GM23338 (cell line): ENCODE results near the gene PPP1R2. TPM values are rescaled to one million over a fixed set of nuclear protein-coding genes. Genes with fewer than 3 reads are reported as not detected.

Experiments used
- ATAC-seq: fragments of 200-7000 bp; cut with Tn5 transposase; 3 replicates; pipeline ENCODE4 v1.9.1; 2020
- DNase-seq: peaks from one replicate; pipeline ENCODE4 v3.0.0-alpha.2; 2015; ENCODE audit warnings: low spot score
- H2AFZ ChIP-seq: fragments of 200-600 bp; sonication (generic); 2 replicates; pipeline ENCODE4 v1.8.0; 2016; ENCODE audit warnings: antibody characterized with exemption, mild to moderate bottlenecking, moderate library complexity
- H3F3A ChIP-seq: fragments of 200-600 bp; sonication (generic); replicated peaks from 2 replicates; pipeline ENCODE4 v1.8.0; 2017; ENCODE audit warnings: antibody characterized with exemption, mixed run types, low read depth
- H3K27ac ChIP-seq: fragments of 200-600 bp; sonication (generic); 2 replicates; pipeline ENCODE4 v1.6.1; 2016; ENCODE audit warnings: low read depth
- H3K27me3 ChIP-seq: fragments of 200-600 bp; sonication (generic); 2 replicates; pipeline ENCODE4 v1.8.0; 2016; ENCODE audit warnings: mild to moderate bottlenecking, mixed run types, moderate library complexity; ENCODE audit not compliant: insufficient read depth
- H3K36me3 ChIP-seq: fragments of 200-600 bp; sonication (generic); 2 replicates; pipeline ENCODE4 v1.8.0; 2016; ENCODE audit warnings: mild to moderate bottlenecking; ENCODE audit not compliant: insufficient read depth
- H3K4me1 ChIP-seq: fragments of 200-600 bp; sonication (generic); 2 replicates; pipeline ENCODE4 v1.8.0; 2016; ENCODE audit warnings: mild to moderate bottlenecking, moderate library complexity; ENCODE audit not compliant: insufficient read depth
- H3K4me2 ChIP-seq: fragments of 200-600 bp; sonication (generic); 2 replicates; pipeline ENCODE4 v1.7.1; 2017; ENCODE audit warnings: mixed run types
- H3K4me3 ChIP-seq: fragments of 200-600 bp; sonication (generic); 2 replicates; pipeline ENCODE4 v1.6.1; 2016; ENCODE audit warnings: mixed run types
- H3K79me2 ChIP-seq: fragments of 200-600 bp; sonication (generic); replicated peaks from 2 replicates; pipeline ENCODE4 v1.8.0; 2017; ENCODE audit warnings: mild to moderate bottlenecking; ENCODE audit not compliant: insufficient read depth
- H3K9me2 ChIP-seq: fragments of 200-600 bp; sonication (generic); 2 replicates; pipeline ENCODE4 v1.8.0; 2017; ENCODE audit not compliant: insufficient read depth
- H4K20me1 ChIP-seq: fragments of 200-600 bp; sonication (generic); replicated peaks from 2 replicates; pipeline ENCODE4 v1.8.0; 2017; ENCODE audit warnings: mild to moderate bottlenecking; ENCODE audit not compliant: insufficient read depth
- H3K27ac Mint-ChIP-seq: 2 replicates; pipeline ENCODE4 v1.8.0; 2020; ENCODE audit warnings: inconsistent platforms, mild to moderate bottlenecking, moderate library complexity, mixed read lengths
- H3K27me3 Mint-ChIP-seq: 3 replicates; pipeline ENCODE4 v1.8.0; 2022; ENCODE audit warnings: low read depth, mild to moderate bottlenecking, moderate library complexity, mixed read lengths, inconsistent platforms; ENCODE audit not compliant: insufficient read depth, poor library complexity
- H3K36me3 Mint-ChIP-seq: 3 replicates; pipeline ENCODE4 v1.8.0; 2021; ENCODE audit warnings: low read depth, mild to moderate bottlenecking, inconsistent platforms, moderate library complexity, mixed read lengths
- H3K4me1 Mint-ChIP-seq: 3 replicates; pipeline ENCODE4 v1.8.0; 2020; ENCODE audit warnings: mild to moderate bottlenecking, inconsistent platforms, mixed read lengths
- H3K4me3 Mint-ChIP-seq: 3 replicates; pipeline ENCODE4 v1.8.0; 2021; ENCODE audit warnings: moderate library complexity, mild to moderate bottlenecking, inconsistent platforms, mixed read lengths
- H3K9me3 Mint-ChIP-seq: 3 replicates; pipeline ENCODE4 v1.8.0; 2020; ENCODE audit warnings: moderate library complexity, mild to moderate bottlenecking, inconsistent platforms, mixed read lengths
- CREB1 ChIP-seq: fragments of 250-450 bp; sonication (Bioruptor Pico); IDR thresholded peaks from 2 replicates; pipeline ENCODE4 v1.5.0; 2020; ENCODE audit warnings: low read depth, mild to moderate bottlenecking, moderate library complexity
- EZH2phosphoT487 ChIP-seq: fragments of 200-600 bp; sonication (generic); IDR thresholded peaks from one replicate; pipeline ENCODE4 v1.8.1; 2018; ENCODE audit warnings: antibody characterized with exemption; ENCODE audit not compliant: unreplicated experiment
- JUNB ChIP-seq: IDR thresholded peaks from one replicate; pipeline ENCODE4 v1.6.1; 2016; ENCODE audit warnings: antibody characterized with exemption; ENCODE audit not compliant: unreplicated experiment
- NANOG ChIP-seq: IDR thresholded peaks from 2 replicates; pipeline ENCODE4 v1.6.1; 2016; ENCODE audit warnings: antibody characterized with exemption, borderline replicate concordance
- POLR2AphosphoS5 ChIP-seq: IDR thresholded peaks from 2 replicates; pipeline ENCODE4 v1.6.1; 2016; ENCODE audit warnings: antibody characterized with exemption, low read depth
- STAT1 ChIP-seq: IDR thresholded peaks from one replicate; pipeline ENCODE4 v1.6.1; 2016; ENCODE audit warnings: antibody characterized with exemption; ENCODE audit not compliant: unreplicated experiment
- ZNF114 ChIP-seq: fragments of 250-450 bp; sonication (Bioruptor Pico); IDR thresholded peaks from 2 replicates; pipeline ENCODE4 v1.5.0; 2020; ENCODE audit warnings: mild to moderate bottlenecking, moderate library complexity
- ZNF331 ChIP-seq: fragments of 250-450 bp; sonication (Bioruptor Pico); IDR thresholded peaks from 2 replicates; pipeline ENCODE4 v1.5.0; 2020; ENCODE audit warnings: low read depth, mild to moderate bottlenecking, moderate library complexity
- polyA plus RNA-seq: library from polyadenylated mRNA; unstranded; fragments of >200 nt; fragmentation: Nextera tagmentation; extraction: Ambion mirVana; gene quantifications from 2 replicates; pipeline ENCODE4 v1.2.1, GENCODE V29; 2016
- total RNA-seq: library from RNA; depleted of rRNA; stranded (reverse); fragments of >200 nt; shearing (Covaris generic); gene quantifications from 2 replicates; pipeline ENCODE4 v1.2.3, GENCODE V29; 2014
- TF ChIP-seq, protein P1 (sequence below): fragments of 250-450 bp; sonication (Bioruptor Pico); IDR thresholded peaks from 2 replicates; pipeline ENCODE4 v1.5.0; 2020; ENCODE audit warnings: mild to moderate bottlenecking, moderate library complexity

PPP1R2 gene
- total and polyA plus RNA-seq, 2 experiments from 2014 or later: 45.9 to 46.8 TPM

DNA sequence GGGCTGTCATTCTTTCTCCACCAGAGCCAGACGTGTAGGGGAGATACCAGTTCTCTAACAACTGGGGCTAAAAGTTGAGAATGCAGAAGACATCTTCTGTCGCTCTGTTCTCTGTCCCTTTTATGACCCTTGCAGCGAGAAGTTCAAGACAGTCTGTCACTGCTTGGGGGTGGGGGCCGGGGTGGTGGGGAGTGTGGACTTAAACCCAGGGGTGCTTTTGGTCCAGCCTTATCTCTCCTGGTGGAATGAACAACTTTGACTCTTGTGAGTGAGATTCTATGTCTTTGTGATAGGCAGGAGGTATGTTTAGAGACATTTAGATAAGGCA is 41.4 kb upstream of the PPP1R2 start:
- no peaks in the 10 kb centered on the region for H4K20me1 ChIP-seq
- Mint-ChIP-seq H3K27me3 (peaks cover 8% of the 10 kb centered on the region), H3K4me1 (peaks cover 3% of the 10 kb centered on the region; the same call in 2 of the 3 replicates), H3K9me3 (no peaks in the 10 kb centered on the region), H3K27ac (no peak overlapping the region), H3K36me3 (no peaks in the 10 kb centered on the region), H3K4me3 (no peak overlapping the region)
- no peaks in the 10 kb centered on the region for H3F3A ChIP-seq
- no peaks in the 10 kb centered on the region for H3K4me1 ChIP-seq
- DNase-seq (no peak), ATAC-seq (no peak)
- TF ChIP-seq, protein P1, sequence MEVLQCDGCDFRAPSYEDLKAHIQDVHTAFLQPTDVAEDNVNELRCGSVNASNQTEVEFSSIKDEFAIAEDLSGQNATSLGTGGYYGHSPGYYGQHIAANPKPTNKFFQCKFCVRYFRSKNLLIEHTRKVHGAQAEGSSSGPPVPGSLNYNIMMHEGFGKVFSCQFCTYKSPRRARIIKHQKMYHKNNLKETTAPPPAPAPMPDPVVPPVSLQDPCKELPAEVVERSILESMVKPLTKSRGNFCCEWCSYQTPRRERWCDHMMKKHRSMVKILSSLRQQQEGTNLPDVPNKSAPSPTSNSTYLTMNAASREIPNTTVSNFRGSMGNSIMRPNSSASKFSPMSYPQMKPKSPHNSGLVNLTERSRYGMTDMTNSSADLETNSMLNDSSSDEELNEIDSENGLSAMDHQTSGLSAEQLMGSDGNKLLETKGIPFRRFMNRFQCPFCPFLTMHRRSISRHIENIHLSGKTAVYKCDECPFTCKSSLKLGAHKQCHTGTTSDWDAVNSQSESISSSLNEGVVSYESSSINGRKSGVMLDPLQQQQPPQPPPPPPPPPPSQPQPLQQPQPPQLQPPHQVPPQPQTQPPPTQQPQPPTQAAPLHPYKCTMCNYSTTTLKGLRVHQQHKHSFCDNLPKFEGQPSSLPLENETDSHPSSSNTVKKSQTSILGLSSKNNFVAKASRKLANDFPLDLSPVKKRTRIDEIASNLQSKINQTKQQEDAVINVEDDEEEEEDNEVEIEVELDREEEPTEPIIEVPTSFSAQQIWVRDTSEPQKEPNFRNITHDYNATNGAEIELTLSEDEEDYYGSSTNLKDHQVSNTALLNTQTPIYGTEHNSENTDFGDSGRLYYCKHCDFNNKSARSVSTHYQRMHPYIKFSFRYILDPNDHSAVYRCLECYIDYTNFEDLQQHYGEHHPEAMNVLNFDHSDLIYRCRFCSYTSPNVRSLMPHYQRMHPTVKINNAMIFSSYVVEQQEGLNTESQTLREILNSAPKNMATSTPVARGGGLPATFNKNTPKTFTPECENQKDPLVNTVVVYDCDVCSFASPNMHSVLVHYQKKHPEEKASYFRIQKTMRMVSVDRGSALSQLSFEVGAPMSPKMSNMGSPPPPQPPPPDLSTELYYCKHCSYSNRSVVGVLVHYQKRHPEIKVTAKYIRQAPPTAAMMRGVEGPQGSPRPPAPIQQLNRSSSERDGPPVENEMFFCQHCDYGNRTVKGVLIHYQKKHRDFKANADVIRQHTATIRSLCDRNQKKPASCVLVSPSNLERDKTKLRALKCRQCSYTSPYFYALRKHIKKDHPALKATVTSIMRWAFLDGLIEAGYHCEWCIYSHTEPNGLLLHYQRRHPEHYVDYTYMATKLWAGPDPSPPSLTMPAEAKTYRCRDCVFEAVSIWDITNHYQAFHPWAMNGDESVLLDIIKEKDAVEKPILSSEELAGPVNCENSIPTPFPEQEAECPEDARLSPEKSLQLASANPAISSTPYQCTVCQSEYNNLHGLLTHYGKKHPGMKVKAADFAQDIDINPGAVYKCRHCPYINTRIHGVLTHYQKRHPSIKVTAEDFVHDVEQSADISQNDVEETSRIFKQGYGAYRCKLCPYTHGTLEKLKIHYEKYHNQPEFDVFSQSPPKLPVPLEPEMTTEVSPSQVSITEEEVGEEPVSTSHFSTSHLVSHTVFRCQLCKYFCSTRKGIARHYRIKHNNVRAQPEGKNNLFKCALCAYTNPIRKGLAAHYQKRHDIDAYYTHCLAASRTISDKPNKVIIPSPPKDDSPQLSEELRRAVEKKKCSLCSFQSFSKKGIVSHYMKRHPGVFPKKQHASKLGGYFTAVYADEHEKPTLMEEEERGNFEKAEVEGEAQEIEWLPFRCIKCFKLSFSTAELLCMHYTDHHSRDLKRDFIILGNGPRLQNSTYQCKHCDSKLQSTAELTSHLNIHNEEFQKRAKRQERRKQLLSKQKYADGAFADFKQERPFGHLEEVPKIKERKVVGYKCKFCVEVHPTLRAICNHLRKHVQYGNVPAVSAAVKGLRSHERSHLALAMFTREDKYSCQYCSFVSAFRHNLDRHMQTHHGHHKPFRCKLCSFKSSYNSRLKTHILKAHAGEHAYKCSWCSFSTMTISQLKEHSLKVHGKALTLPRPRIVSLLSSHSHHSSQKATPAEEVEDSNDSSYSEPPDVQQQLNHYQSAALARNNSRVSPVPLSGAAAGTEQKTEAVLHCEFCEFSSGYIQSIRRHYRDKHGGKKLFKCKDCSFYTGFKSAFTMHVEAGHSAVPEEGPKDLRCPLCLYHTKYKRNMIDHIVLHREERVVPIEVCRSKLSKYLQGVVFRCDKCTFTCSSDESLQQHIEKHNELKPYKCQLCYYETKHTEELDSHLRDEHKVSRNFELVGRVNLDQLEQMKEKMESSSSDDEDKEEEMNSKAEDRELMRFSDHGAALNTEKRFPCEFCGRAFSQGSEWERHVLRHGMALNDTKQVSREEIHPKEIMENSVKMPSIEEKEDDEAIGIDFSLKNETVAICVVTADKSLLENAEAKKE (CRISPR knock-in tag): no peak
- TF ChIP-seq ZNF331 (no peak), ZNF114 (no peak), CREB1 (CRISPR knock-in tag) (no peak), JUNB (no peak), EZH2phosphoT487 (no peak), POLR2AphosphoS5 (no peak), NANOG (no peak), STAT1 (no peak)
- H3K9me2 ChIP-seq: no peaks in the 10 kb centered on the region
- H3K27ac ChIP-seq: no peak overlapping the region
- no peak overlapping the region for H3K4me3 ChIP-seq
- H3K36me3 ChIP-seq: no peaks in the 10 kb centered on the region
- H3K27me3 ChIP-seq: no peaks in the 10 kb centered on the region
- H3K4me2 ChIP-seq: no peak overlapping the region
- no peaks in the 10 kb centered on the region for H3K79me2 ChIP-seq
- H2AFZ ChIP-seq: no peak overlapping the region; the same call in 1 of the 2 replicates
